ENCODE results near the gene CARD11.

- TF ChIP-seq CTCF (IDR thresholded peaks at IDR 0.05) (no peak), POLR2A (IDR thresholded peaks at IDR 0.05) (no peak)
Measured at GRCh38 chr7:2887816-2888215, 155.9 kb downstream of the CARD11 start.

Data from heart left ventricle (tissue), 13 donors.